HEK293 (cell line): ENCODE data around the gene RRH.

ENCODE experiments used
- CTCF ChIP-seq: fragments of 450-650 bp; formaldehyde crosslinking; IDR thresholded peaks from 2 replicates; pipeline ENCODE4 v1.5.1; 2016; ENCODE audit warnings: missing biosample characterization, missing genetic modification characterization
- GLIS2 ChIP-seq: fragments of 450-650 bp; formaldehyde crosslinking; IDR thresholded peaks from 2 replicates; pipeline ENCODE4 v1.5.1; 2016; ENCODE audit warnings: missing biosample characterization, missing genetic modification characterization
- KLF1 ChIP-seq: fragments of 450-650 bp; formaldehyde crosslinking; IDR thresholded peaks from 2 replicates; pipeline ENCODE4 v1.5.1; 2016; ENCODE audit warnings: missing biosample characterization, missing genetic modification characterization
- ZBTB17 ChIP-seq: fragments of 450-650 bp; formaldehyde crosslinking; IDR thresholded peaks from 2 replicates; pipeline ENCODE4 v1.5.1; 2016; ENCODE audit warnings: missing biosample characterization, missing genetic modification characterization
- ZNF629 ChIP-seq: fragments of 450-650 bp; formaldehyde crosslinking; IDR thresholded peaks from 2 replicates; pipeline ENCODE4 v1.5.1; 2017; ENCODE audit warnings: missing biosample characterization, missing genetic modification characterization

GRCh38 chr4:109787807-109788206, 40.0 kb upstream of the RRH start:
- TF ChIP-seq CTCF (no peak), KLF1 (tag by site-specific recombination) (no peak), GLIS2 (tag by site-specific recombination) (no peak), ZBTB17 (tag by site-specific recombination) (no peak), ZNF629 (tag by site-specific recombination) (no peak)
